Measurements from ENCODE around the gene CUBN.

Gene CUBN

GRCh38 chr10:16942381-16943078, 187.1 kb downstream of the CUBN start:
- no peak for TF ChIP-seq CTCF (conservative IDR thresholded peaks at IDR 0.05; ENCODE audit: low read depth, low read length)
- no peak for DNase-seq (ENCODE audit: low read depth)

GRCh38 chr10:16941870-16942269, 187.7 kb downstream of the CUBN start:
- DNase-seq (ENCODE audit: low read depth), result no peak

More at GRCh38 chr10:16942381-16943078, 187.1 kb downstream of the CUBN start:
- no peak overlapping the region for H3K4me3 ChIP-seq (ENCODE audit: low read length)

GRCh38 chr10:16941067-16941466, 188.5 kb downstream of the CUBN start:
- no peak overlapping the region for H3K4me3 ChIP-seq (ENCODE audit: low read length)
- no peak for DNase-seq (ENCODE audit: low read depth)
- no peak for TF ChIP-seq CTCF (conservative IDR thresholded peaks at IDR 0.05; ENCODE audit: low read depth, low read length)

More at GRCh38 chr10:16941870-16942269, 187.7 kb downstream of the CUBN start:
- TF ChIP-seq CTCF (conservative IDR thresholded peaks at IDR 0.05; ENCODE audit: low read depth, low read length), result no peak
- H3K4me3 ChIP-seq (ENCODE audit: low read length), result no peak overlapping the region

- DNase-seq (ENCODE audit: low read depth), result no peak
- no peak overlapping the region for H3K4me3 ChIP-seq (ENCODE audit: low read length)
- TF ChIP-seq CTCF (conservative IDR thresholded peaks at IDR 0.05; ENCODE audit: low read depth, low read length), result no peak
Measured at GRCh38 chr10:16938952-16939351, 190.7 kb downstream of the CUBN start.

- TF ChIP-seq CTCF (conservative IDR thresholded peaks at IDR 0.05; ENCODE audit: low read depth, low read length), result no peak
- DNase-seq (ENCODE audit: low read depth), result no peak
- no peak overlapping the region for H3K4me3 ChIP-seq (ENCODE audit: low read length)
Measured at GRCh38 chr10:16934461-16934860, 195.2 kb downstream of the CUBN start.

- TF ChIP-seq CTCF (conservative IDR thresholded peaks at IDR 0.05; ENCODE audit: low read depth, low read length), result no peak
- DNase-seq (ENCODE audit: low read depth), result no peak
Measured at GRCh38 chr10:16933783-16934182, 195.8 kb downstream of the CUBN start.

GRCh38 chr10:16931930-16932329, 197.7 kb downstream of the CUBN start:
- TF ChIP-seq CTCF (conservative IDR thresholded peaks at IDR 0.05; ENCODE audit: low read depth, low read length), result no peak
- DNase-seq (ENCODE audit: low read depth), result no peak

More at GRCh38 chr10:16933783-16934182, 195.8 kb downstream of the CUBN start:
- H3K4me3 ChIP-seq (ENCODE audit: low read length), result no peak overlapping the region

More at GRCh38 chr10:16931930-16932329, 197.7 kb downstream of the CUBN start:
- H3K4me3 ChIP-seq (ENCODE audit: low read length), result no peak overlapping the region

Measured in retinal pigment epithelial cell (primary cell).